Ammon's horn (tissue), 1 donor: ENCODE data around the gene FRMD4B.
"Not testable (repeated sequence)": the region's sequence is repeated elsewhere in the genome, so short reads cannot be mapped to it uniquely, and the experiment has no call there.

Source experiments
- DNase-seq: peaks from one replicate; pipeline ENCODE4 v3.0.0-alpha.2; 2016; ENCODE audit warnings: low spot score

FRMD4B gene

DNA sequence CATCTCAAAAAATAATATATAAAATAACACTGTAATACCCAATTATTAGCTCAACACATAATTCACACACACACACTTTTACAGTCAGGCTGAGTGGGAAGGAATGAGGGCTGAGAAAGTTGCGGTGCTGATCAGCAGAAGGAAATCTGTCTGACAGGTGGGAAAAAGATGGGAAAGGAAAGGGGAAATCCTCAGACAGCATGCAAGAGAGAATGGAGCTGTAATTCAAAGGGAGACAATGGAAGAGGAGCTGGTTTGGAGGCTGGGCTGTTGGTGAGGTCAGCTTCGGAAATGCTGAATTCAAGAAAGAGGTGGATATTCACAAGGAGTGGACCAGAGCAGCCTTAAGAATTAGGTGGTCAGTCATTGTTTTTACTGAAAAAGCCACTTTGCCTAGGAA, 141.8 kb downstream of the FRMD4B start:
- DNase-seq: no peak

- no peak for DNase-seq
Measured at GRCh38 chr3:69241769-69242168, 144.1 kb downstream of the FRMD4B start.

- no peak for DNase-seq
Measured at GRCh38 chr3:69240651-69241568, 145.0 kb downstream of the FRMD4B start.

GRCh38 chr3:69239063-69239462, 146.8 kb downstream of the FRMD4B start:
- no peak for DNase-seq

DNA sequence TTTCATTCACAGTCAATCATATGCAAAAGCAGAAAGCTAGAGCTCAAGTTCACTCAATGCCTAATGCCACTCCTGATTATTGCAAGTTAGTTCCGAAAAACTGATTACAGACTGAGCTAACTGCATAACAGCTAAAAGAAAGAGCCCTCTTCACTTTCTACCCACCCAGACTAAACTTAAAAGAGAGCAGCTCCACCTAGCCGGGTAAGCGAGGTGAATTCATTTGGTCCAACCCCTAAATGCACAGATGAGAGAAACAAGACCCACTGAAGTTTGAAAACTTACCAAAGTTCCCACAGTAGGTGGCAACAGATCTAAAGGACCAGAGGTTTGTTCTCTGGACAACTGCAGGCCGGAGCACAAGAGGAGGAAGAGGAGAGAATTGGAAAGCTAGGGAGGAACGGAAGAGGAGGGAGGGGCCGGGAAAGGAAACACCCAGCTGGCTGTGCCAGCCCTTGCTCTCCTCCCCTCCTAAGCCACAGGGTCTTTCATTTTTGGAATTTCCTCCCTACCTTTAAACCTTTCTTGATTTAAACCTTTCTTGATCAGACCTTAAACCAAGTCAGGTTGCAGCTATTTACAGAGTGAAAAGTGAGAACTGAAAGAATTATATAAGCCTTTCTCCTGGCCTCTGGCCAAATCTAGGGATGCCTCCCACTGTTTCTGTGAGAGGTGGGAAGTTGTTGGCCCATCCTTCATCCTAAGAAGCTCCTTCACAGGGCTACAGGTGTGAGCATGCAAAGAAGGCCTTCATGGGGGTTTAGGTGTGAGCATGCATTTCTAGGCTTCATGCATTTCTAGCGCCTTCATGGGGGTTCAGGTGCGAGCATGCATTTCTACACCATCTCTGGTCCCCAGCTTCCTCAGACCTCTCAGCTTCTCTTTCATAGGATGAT, 148.8 kb downstream of the FRMD4B start:
- no peak for DNase-seq

DNA sequence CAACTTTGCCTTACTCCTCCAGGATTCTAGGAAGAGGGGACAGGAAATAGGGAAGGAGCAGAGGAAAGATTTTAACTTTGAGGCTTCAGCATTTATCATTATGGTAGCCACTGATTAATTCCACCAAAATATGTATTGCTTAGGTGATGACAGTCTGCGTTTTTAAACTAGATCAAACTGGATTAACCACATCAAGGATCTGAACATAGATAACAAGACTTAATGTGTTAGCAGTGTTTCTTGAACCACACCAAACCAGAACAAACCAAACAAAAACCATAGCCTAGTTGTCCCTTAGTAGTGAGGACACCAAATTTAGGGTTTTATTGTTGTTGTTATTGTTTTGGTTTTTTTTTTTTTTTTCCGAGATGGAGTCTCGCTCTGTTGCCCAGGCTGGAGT, 150.0 kb downstream of the FRMD4B start:
- no peak for DNase-seq

DNA sequence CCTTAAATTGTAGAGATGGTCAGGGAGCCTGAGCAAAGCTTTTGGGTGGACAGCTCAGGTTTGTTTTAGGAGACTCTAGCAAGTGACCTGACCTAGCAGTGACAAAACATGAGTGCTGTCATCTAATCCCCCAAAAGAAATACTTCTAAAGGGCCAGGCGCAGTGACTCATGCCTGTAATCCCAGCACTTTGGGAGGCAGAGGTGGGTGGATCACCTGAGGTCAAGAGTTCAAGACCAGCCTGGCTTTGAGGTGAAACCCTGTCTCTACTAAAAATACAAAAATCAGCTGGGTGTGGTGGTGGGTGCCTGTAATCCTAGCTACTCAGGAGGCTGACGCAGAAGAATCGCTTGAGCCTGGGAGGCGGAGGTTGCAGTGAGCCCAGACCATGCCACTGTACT, 150.7 kb downstream of the FRMD4B start:
- not testable (repeated sequence) for DNase-seq

DNA sequence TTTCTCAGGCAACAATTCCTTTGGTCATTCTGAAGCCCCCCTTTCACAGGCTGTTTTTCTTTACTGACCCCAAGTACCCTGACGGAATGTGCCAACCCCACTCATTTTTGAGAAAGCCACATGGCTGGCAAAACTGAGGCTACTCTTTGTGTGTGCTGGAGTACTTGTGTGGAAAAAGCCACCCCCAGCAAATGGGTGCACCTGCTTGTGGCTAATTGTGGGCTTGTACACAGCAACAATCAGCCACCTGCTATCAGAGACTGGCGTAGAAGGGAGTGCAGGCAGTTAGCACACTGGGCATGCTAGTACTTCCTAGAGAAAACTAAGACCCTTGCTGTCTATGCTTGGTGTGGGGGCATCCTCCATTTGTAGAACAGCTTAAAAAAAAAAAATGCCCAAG, 153.4 kb downstream of the FRMD4B start:
- no peak for DNase-seq

DNA sequence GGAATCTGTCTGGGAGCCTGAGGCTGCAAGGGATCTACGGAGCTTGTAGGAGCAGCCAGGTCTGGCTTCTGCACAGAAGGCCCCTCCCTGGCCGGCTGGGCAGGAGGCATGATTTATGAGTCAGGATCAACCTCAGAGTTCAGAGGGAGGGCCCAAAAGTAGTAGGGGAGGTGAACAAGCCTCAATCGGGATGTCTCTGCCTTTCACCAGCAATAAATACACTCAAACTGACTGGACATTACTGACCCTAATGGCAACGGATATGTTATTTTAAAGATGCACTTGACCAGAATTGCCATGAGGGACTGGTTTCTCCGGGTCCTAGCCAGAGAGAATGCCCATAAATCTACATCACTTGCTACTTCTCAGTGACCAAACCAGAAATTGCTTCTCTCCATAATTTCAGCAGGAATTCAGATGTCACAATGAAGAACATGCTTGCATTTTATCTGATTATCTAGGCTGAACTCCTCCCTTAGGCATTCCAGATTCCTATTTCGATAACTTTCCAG, 153.9 kb downstream of the FRMD4B start:
- no peak for DNase-seq

DNA sequence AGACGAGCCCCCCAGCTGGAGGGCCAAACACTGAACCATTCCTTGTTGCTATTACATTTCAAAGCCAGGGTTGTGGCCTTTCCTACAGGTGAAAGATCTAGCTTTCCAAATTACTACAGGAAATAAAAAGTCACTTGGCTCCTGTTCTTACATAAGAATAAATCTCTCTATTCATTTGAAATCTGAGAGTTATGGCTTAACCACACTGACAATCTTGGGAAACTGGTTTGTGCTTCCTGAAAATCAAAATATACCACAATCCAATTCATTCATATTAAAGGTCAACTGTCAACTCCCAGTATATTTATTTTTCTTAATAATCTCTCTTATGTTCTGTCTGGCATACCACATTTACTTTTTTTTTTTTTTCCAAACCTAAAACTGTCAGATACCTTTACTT, 159.8 kb downstream of the FRMD4B start:
- DNase-seq: no peak

GRCh38 chr3:69219101-69219708, 166.7 kb downstream of the FRMD4B start:
- DNase-seq: no peak

GRCh38 chr3:69218079-69218478, 167.8 kb downstream of the FRMD4B start:
- DNase-seq: no peak

DNA sequence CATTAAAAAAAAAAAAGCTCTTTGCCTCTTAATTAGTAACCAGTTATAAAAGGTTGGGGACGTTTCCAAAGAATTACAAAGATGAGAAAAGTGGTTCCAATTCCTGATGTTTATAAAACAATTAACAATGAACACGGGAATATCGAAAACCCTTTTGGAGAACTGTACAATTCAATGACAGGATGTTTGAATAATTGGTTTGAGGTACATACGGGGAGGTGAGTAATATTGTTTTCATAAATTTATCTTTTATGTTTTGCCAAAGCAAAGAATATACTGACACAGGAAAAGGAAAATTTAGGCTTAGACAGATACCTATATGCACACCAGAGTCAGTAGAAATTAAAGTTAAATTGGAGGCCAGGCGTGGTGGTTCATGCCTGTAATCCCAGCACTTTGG, 168.9 kb downstream of the FRMD4B start:
- DNase-seq: no peak

- no peak for DNase-seq
Measured at GRCh38 chr3:69214241-69214640, 171.6 kb downstream of the FRMD4B start.

GRCh38 chr3:69212411-69213160, 173.3 kb downstream of the FRMD4B start:
- peak; percentile 25 for DNase-seq

DNA sequence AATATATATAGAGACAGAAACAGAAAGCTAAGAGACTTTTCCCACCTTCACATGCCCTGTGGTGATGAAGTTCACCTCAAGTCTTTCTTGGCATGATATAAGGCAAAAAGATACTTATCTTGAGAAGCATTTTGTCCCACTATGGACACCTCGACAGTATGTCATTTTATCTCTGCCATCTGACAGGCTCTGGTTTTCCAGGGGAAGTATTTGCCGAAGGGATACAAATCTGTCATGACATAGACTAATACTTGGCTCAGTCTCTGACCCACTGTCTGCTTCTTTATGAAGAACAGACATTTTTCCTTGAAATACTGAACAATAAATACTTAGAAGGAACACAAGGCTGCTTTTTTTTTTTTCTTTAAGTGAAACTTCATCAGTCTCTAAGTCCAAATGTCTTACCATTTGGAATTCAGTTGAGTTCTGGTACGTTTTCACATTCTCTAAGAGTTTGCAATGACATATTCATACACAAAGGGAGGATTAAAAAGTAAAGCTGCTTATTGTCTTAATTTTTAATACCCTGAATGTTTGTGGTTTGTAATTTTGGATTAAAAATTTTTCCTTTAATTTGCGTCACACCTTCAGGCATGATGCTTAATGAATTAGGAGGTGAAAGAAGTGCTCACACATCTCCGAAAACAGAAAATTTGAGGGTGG, 175.7 kb downstream of the FRMD4B start:
- no peak for DNase-seq

GRCh38 chr3:69209413-69209812, 176.5 kb downstream of the FRMD4B start:
- no peak for DNase-seq

- no peak for DNase-seq
Measured at GRCh38 chr3:69207031-69207430, 178.9 kb downstream of the FRMD4B start.

- DNase-seq: no peak
Measured at GRCh38 chr3:69205385-69205784, 180.5 kb downstream of the FRMD4B start.

GRCh38 chr3:69204315-69204957, 181.5 kb downstream of the FRMD4B start:
- no peak for DNase-seq
